Measurements from ENCODE around the gene APOBEC3C. TPM values are rescaled to one million over a fixed set of nuclear protein-coding genes. Genes with fewer than 3 reads are reported as not detected.
"Not testable (repeated sequence)": the region's sequence is repeated elsewhere in the genome, so short reads cannot be mapped to it uniquely, and the experiment has no call there.

Gene APOBEC3C
- total RNA-seq, 1 donor: 18.9 TPM

DNA sequence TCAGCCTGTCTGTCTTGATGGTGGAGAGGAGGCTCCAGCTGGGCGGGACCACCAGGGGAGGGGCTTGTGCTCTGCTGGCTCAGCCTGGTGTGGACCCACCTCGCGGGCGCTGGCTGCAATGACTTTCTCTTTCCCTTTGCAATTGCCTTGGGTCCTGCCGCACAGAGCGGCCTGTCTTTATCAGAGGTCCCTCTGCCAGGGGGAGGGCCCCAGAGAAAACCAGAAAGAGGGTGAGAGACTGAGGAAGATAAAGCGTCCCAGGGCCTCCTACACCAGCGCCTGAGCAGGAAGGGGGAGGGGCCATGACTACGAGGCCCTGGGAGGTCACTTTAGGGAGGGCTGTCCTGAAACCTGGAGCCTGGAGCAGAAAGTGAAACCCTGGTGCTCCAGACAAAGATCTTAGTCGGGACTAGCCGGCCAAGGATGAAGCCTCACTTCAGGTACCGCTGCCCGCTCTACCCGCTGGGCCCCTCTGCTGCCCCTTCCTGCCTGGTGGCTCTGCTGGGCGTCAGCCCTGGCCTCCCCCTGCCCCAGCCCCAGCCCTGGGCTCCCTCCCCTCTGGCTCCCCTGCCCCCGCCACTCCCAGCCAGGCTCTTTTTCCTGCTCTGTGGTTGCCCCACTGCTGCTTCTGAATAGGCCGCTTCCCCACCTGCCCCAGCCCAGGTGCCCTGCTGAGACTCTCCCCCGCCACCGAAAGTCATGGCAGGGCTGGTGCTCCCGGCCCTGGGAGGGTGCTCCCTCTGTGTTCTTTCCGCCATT is 26.7 kb downstream of the APOBEC3C start, which contains the start of gene APOBEC3F:
APOBEC3F (plus strand) TSS at position 327 of the 759 bp plus-strand sequence; CDS start at position 424, 97 bp downstream.
- TF ChIP-seq, protein P1, sequence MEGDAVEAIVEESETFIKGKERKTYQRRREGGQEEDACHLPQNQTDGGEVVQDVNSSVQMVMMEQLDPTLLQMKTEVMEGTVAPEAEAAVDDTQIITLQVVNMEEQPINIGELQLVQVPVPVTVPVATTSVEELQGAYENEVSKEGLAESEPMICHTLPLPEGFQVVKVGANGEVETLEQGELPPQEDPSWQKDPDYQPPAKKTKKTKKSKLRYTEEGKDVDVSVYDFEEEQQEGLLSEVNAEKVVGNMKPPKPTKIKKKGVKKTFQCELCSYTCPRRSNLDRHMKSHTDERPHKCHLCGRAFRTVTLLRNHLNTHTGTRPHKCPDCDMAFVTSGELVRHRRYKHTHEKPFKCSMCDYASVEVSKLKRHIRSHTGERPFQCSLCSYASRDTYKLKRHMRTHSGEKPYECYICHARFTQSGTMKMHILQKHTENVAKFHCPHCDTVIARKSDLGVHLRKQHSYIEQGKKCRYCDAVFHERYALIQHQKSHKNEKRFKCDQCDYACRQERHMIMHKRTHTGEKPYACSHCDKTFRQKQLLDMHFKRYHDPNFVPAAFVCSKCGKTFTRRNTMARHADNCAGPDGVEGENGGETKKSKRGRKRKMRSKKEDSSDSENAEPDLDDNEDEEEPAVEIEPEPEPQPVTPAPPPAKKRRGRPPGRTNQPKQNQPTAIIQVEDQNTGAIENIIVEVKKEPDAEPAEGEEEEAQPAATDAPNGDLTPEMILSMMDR (IDR thresholded peaks at IDR 0.05; ENCODE audit: insufficient read depth, low read length): peak; percentile 16
- H3K4me3 ChIP-seq (ENCODE audit: low read depth, low read length): peak within 1 kb of the TSS; percentile 76
- DNase-seq (ENCODE audit: low read depth): peak; percentile 54

DNA sequence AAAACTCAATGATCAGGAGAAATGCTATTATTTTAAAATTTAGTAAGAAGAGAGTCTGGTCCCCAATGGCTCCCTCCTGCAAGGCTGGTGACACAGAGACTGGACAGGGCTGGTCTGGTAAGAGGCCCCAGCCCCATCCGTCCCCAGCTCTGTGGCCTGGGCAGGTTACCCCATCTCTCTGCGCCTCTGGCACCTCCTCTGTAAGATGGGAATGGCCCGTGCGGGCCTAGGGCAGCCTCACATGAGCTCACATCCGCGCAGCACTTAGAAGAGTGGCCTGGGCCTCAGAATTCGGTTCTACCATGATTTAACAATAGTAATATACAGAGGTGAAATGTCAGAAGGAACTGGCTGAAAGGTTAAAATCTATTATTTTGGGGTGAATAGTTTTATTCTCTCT is 27.9 kb downstream of the APOBEC3C start:
- no peak for DNase-seq (ENCODE audit: low read depth)
- H3K4me3 ChIP-seq (ENCODE audit: low read depth, low read length): no peak overlapping the region
- TF ChIP-seq, protein P1 (IDR thresholded peaks at IDR 0.05; ENCODE audit: insufficient read depth, low read length): no peak

GRCh38 chr22:39043063-39043462 is 29.0 kb downstream of the APOBEC3C start:
- not testable (repeated sequence) for DNase-seq (ENCODE audit: low read depth); H3K4me3 ChIP-seq (ENCODE audit: low read depth, low read length)

DNA sequence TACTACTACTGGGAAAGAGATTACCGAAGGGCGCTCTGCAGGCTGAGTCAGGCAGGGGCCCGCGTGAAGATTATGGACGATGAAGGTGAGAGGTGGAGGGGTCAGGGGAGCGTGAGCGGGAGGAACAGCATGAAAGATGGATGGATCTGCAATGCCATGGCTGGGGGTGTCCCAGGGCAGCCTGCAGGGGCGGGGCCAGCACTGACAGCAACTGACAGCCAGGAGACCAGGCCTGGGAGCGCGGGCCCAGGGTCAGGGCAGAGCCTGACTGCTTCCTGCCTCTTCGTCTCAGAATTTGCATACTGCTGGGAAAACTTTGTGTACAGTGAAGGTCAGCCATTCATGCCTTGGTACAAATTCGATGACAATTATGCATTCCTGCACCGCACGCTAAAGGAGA is 31.1 kb downstream of the APOBEC3C start:
- H3K4me3 ChIP-seq (ENCODE audit: low read depth, low read length); DNase-seq (ENCODE audit: low read depth): not testable (repeated sequence)

- not testable (repeated sequence) for DNase-seq (ENCODE audit: low read depth); H3K4me3 ChIP-seq (ENCODE audit: low read depth, low read length)
Observed at GRCh38 chr22:39049486-39049885, 35.4 kb downstream of the APOBEC3C start.

GRCh38 chr22:39051844-39052495 is 37.9 kb downstream of the APOBEC3C start:
- DNase-seq (ENCODE audit: low read depth); H3K4me3 ChIP-seq (ENCODE audit: low read depth, low read length): not testable (repeated sequence)

DNA sequence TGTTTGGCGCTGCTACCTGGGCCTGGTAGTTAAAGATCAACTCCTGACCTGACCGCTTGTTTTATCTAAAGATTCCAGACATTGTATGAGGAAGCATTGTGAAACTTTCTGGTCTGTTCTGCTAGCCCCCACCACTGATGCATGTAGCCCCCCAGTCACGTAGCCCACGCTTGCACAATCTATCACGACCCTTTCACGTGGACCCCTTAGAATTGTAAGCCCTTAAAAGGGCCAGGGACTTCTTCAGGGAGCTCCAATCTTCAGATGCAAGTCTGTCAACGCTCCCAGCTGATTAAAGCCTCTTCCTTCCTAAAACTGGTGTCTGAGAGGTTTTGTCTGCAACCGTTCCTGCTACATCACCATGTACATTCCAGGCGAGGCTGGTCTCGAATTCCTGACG is 41.6 kb downstream of the APOBEC3C start:
- DNase-seq (ENCODE audit: low read depth): no peak
- TF ChIP-seq, protein P1 (IDR thresholded peaks at IDR 0.05; ENCODE audit: insufficient read depth, low read length): no peak
- H3K4me3 ChIP-seq (ENCODE audit: low read depth, low read length): no peak overlapping the region

DNA sequence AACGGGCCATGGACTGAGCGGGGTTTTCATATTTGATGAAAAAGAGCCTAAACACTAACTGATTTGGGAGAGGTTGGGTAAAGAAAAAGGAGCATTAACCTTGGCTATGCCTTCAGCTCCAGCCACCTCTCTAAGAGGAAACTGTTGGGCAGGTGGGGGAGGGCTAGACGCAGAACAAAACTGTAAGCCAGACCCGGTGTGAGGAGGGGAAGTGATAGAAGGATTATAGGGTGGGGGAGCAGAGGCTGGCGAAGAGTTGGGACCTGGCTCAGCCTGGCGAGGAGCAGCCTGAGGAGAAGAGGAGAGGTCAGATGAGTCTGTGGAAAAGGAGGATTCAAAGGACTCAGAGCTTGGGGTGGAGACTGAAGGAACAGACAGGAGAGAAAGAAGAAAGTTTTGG is 47.2 kb downstream of the APOBEC3C start:
- DNase-seq (ENCODE audit: low read depth); H3K4me3 ChIP-seq (ENCODE audit: low read depth, low read length): not testable (repeated sequence)

- not testable (repeated sequence) for DNase-seq (ENCODE audit: low read depth); H3K4me3 ChIP-seq (ENCODE audit: low read depth, low read length)
Observed at GRCh38 chr22:39061951-39062350, 47.9 kb downstream of the APOBEC3C start.

- DNase-seq (ENCODE audit: low read depth); H3K4me3 ChIP-seq (ENCODE audit: low read depth, low read length): not testable (repeated sequence)
Observed at GRCh38 chr22:39063904-39064303, 49.8 kb downstream of the APOBEC3C start.

DNA sequence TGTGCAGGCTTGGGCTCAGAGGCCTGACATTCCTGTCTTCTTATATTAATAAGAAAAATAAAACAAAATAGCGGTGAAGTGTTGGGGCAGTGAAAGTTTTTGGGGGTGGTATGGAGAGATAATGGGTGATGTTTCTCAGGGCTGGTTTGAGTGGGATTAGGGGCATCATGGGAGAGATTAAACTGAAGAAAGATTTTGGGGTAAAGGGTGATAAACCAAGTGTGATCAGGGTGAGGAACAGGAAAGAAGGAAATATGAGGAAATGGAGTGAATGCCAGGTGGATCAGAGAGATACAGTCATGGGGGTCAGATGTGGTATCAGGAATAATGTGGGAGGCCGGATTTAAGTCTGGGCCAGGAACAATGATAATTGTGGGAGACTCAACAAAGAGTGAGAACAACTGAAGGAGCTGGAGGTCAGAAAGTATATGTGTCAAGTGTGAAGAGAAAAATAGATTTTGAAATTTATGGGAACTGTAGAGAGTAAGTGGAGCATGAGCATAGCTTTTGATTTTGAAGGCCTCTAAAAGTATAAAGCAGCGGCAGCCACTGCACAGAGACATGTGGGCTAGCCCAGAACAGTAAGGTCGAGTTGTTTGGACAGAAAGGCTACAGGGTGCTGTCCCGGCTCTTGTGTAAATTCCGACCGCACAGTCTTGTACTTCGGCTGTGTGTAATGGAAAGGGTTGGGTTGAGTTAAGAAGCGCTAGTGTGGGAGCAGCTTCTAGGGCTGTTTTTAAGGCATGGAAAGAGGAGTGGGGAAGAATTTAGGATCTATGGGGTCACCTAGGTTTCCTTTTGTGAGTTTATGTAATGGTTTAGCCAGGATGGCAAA is 52.6 kb downstream of the APOBEC3C start:
- not testable (repeated sequence) for H3K4me3 ChIP-seq (ENCODE audit: low read depth, low read length); DNase-seq (ENCODE audit: low read depth)

All from fibroblast of the aortic adventitia (primary cell).